Astrocyte (in vitro differentiated cells and primary cell): ENCODE data around the gene COL16A1.

ENCODE experiments used
- EZH2 ChIP-seq: IDR thresholded peaks from 2 replicates; pipeline ENCODE4 v1.6.1; 2012; ENCODE audit warnings: mild to moderate bottlenecking, low read length, inconsistent platforms; ENCODE audit not compliant: insufficient read depth
- TF ChIP-seq, protein P1 (sequence below): IDR thresholded peaks from 2 replicates; pipeline ENCODE4 v1.5.1; 2011; ENCODE audit warnings: low read depth, mild to moderate bottlenecking, inconsistent platforms, low read length, moderate library complexity; ENCODE audit not compliant: insufficient read depth

DNA sequence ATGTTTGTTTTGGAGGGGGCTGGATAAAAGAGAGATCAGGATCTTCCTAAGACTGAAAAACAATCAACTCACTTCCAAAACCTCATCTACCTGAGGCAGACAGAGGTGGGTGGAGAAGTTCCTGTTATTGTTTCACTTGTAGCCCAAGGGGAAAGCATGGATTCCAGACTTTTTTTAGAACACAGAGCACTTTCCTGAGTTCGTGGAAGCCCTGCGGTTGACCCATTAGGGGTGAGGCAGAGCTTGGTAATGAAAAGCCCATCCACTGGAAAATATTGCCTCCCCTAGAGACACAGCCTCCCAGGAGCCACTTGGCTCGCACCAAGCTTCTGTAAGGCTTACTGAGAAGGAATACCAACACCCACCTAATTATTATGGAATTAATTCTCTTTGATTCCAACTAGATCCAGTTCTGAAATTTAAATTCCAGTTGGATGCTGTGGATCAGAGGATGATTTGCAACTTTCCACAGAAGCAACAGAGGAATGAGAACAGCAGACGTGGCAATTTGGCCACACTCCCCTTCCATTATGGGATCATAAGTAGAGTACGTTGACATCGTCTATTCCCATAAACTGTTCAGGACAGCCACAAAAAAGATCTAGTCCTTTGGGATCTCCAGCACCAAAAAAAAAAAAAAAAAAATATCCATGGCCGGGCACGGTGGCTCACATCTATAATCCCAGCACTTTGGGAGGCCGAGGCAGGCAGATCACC, 55.0 kb downstream of the COL16A1 start:
- TF ChIP-seq, protein P1, sequence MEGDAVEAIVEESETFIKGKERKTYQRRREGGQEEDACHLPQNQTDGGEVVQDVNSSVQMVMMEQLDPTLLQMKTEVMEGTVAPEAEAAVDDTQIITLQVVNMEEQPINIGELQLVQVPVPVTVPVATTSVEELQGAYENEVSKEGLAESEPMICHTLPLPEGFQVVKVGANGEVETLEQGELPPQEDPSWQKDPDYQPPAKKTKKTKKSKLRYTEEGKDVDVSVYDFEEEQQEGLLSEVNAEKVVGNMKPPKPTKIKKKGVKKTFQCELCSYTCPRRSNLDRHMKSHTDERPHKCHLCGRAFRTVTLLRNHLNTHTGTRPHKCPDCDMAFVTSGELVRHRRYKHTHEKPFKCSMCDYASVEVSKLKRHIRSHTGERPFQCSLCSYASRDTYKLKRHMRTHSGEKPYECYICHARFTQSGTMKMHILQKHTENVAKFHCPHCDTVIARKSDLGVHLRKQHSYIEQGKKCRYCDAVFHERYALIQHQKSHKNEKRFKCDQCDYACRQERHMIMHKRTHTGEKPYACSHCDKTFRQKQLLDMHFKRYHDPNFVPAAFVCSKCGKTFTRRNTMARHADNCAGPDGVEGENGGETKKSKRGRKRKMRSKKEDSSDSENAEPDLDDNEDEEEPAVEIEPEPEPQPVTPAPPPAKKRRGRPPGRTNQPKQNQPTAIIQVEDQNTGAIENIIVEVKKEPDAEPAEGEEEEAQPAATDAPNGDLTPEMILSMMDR: no peak
- TF ChIP-seq EZH2: no peak
